ENCODE data around the gene LMF1.

GRCh38 chr16:934178-934577, 36.6 kb downstream of the LMF1 start:
- TF ChIP-seq CTCF (IDR thresholded peaks at IDR 0.05 in 2 of 3, conservative IDR thresholded peaks at IDR 0.05 in 1 of 3; ENCODE audit: borderline replicate concordance in 1 of 3, insufficient read depth in 1 of 3, low read depth in 2 of 3, low read length in 2 of 3) (no peak), EGR1 (IDR thresholded peaks at IDR 0.05; ENCODE audit: low read depth) (no peak), POLR2AphosphoS5 (IDR thresholded peaks at IDR 0.05; ENCODE audit: low read depth, low read length) (no peak), MAX (IDR thresholded peaks at IDR 0.05) (no peak)

Data from HCT116 (cell line).